Fibroblast of lung (primary cell): Measurements from ENCODE around the gene PRR19.

Experiments used
- EZH2 ChIP-seq: IDR thresholded peaks from 2 replicates; pipeline ENCODE4 v1.5.1; 2012; ENCODE audit warnings: low read length, control low read depth, mild to moderate bottlenecking; ENCODE audit errors: missing control alignments
- TF ChIP-seq, protein P1 (sequence below), 2 donors: IDR thresholded peaks in 1 of 2; conservative IDR thresholded peaks in 1 of 2; 1 replicate in 1 of 2; 2 replicates in 1 of 2; pipeline ENCODE4 v1.5.1; 2011 to 2012; ENCODE audit warnings: low read length in 2 of 2, control low read depth in 1 of 2, inconsistent platforms in 1 of 2, low read depth in 1 of 2, mild to moderate bottlenecking in 1 of 2

DNA sequence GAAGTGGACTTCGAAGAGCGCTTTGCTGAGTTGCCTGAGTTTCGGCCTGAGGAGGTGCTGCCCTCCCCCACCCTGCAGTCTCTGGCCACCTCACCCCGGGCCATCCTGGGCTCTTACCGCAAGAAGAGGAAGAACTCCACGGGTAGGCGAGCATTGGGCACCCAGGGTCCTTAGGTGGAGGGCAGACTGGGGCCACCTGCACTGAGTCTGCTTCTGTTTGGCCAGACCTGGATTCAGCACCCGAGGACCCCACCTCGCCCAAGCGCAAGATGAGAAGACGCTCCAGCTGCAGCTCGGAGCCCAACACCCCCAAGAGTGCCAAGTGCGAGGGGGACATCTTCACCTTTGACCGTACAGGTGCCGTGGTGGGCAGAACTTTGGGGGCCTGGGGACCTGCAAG lies 8.0 kb upstream of the PRR19 start:
- TF ChIP-seq, protein P1, sequence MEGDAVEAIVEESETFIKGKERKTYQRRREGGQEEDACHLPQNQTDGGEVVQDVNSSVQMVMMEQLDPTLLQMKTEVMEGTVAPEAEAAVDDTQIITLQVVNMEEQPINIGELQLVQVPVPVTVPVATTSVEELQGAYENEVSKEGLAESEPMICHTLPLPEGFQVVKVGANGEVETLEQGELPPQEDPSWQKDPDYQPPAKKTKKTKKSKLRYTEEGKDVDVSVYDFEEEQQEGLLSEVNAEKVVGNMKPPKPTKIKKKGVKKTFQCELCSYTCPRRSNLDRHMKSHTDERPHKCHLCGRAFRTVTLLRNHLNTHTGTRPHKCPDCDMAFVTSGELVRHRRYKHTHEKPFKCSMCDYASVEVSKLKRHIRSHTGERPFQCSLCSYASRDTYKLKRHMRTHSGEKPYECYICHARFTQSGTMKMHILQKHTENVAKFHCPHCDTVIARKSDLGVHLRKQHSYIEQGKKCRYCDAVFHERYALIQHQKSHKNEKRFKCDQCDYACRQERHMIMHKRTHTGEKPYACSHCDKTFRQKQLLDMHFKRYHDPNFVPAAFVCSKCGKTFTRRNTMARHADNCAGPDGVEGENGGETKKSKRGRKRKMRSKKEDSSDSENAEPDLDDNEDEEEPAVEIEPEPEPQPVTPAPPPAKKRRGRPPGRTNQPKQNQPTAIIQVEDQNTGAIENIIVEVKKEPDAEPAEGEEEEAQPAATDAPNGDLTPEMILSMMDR (conservative IDR thresholded peaks at IDR 0.05 in 1 of 2, IDR thresholded peaks at IDR 0.05 in 1 of 2; ENCODE audit: low read depth in 1 of 2, low read length in 2 of 2): no peak
- TF ChIP-seq EZH2: no peak
